Fibroblast of gingiva (primary cell): ENCODE results near the gene UBQLN3.

Source experiments
- DNase-seq: peaks from one replicate; pipeline ENCODE4 v3.0.0-alpha.2; 2011; ENCODE audit warnings: low read depth

Gene UBQLN3

GRCh38 chr11:5505363-5506048, 4.3 kb downstream of the UBQLN3 start:
- DNase-seq: no peak

- no peak for DNase-seq
Observed at GRCh38 chr11:5504403-5504921, 5.3 kb downstream of the UBQLN3 start.

DNA sequence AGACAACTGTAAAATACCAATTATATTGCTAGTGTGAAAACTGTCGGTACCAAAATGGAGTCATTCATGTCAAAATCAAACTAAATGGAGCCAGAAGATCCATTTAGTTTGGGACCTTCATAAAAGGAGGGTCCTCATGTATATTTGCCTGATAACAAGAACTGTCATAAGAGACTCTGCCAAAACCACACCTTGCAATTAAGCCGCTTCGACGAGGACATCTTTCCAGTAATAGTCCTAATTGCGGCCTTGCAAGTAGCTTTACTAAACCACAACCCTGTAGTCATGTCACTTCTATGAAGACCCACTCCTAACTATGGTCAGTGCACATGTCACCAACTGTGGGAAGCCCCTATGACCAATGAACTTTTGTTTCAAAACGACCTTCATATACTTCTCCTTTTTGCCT, 9.4 kb downstream of the UBQLN3 start:
- no peak for DNase-seq

DNA sequence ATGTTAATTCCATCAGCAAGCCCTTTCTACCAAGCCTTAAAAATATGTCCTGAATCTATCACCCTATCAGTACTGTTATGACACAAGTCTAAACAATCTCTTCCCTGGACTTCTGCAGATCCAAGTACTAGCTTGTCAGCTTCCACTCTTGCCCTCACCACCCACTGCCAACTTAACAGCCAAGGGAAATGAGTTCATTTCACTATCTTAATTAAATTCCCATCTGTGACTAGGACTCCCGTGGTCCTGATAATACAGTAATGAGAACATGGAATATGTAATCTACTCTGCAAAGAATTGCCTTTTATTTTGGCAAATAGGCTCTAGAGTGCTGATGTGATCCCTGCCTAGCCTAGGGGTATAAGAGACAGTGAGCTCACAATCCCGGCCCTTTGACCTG, 10.1 kb downstream of the UBQLN3 start:
- DNase-seq: no peak

DNA sequence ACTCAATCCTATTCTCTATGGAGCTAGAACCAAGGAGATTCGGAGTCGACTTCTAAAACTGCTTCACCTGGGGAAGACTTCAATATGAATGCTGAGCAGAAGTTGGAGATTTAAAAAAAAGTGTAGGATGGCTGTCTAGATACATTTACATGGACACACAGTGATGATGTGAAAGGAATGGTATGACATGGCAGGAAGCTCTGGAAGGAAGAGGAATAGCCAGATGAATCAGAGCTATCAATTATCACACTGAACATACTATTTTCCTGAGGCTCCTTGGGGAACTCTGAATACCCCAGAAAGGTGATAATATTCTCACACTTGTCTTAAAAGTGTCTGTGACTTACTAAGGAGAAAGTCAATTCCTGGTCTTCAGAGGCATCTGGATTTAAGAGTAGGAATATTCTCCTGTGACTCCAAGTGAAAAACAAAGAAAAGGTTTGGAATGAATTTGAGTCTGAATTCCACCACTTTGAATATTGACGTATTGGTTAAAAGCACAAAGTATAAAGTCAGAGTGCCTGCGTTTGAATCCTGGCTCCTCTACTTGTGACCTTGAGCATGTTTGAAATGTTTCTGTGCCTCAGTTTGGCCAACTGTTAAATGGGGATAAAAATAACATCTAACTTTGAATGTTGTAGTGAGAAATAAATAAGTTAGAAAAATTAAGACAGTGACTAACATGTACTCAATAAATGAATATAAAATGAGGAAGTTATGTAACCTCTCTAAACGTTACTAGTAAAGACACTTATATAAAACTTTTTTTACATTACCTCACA, 20.0 kb downstream of the UBQLN3 start:
- DNase-seq: no peak

DNA sequence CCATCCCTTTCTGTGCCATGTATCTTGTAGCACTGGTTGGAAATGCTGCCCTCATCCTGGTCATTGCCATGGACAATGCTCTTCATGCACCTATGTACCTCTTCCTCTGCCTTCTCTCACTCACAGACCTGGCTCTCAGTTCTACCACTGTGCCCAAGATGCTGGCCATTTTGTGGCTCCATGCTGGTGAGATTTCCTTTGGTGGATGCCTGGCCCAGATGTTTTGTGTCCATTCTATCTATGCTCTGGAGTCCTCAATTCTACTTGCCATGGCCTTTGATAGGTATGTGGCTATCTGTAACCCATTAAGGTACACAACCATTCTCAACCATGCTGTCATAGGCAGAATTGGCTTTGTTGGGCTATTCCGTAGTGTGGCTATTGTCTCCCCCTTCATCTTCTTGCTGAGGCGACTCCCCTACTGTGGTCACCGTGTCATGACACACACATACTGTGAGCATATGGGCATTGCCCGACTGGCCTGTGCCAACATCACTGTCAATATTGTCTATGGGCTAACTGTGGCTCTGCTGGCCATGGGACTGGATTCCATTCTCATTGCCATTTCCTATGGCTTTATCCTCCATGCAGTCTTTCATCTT, 20.9 kb downstream of the UBQLN3 start:
- no peak for DNase-seq

DNA sequence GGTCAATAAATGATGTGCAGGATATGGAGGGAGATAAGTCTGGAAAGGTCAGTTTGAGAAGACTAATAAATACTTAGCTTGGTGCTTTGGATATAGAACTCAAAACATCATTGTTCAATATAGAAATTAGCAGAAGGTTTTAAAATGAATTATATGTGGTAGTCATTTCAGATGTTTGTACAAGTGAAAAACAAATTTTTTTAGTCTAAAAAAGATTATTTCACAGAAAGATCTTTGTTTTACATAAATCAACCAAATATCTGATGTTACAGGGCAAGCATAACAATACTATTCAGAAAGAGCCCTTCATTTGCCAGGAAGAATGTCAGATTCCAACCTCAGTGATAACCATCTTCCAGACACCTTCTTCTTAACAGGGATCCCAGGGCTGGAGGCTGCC, 21.4 kb downstream of the UBQLN3 start, which contains the start of gene OR52D1:
Gene OR52D1, plus strand, starts transcription at position 301 of the 400 bp plus-strand sequence. Its CDS starts 22 bp downstream, at position 323.
- no peak for DNase-seq

DNA sequence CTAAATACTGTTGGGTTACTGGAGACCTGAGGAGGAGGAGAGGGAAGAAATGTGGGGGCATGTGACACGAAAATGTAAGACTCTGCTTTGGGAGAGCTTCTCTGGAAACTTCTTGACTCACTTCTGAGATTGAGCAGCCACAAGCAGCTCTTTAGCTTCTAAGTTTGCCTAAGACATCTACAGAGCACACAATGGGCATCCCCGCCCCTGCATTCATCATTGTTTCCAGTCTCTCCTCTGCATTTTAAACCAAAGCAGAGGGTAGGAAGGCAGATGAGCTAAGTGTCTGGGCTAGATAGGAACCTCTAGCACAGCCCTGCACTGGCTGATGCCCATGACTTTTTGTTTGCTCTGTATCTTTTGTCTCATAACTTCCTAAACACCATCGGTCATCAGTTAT, 23.3 kb downstream of the UBQLN3 start:
- DNase-seq: no peak

GRCh38 chr11:5486003-5486402, 23.8 kb downstream of the UBQLN3 start:
- DNase-seq: no peak

DNA sequence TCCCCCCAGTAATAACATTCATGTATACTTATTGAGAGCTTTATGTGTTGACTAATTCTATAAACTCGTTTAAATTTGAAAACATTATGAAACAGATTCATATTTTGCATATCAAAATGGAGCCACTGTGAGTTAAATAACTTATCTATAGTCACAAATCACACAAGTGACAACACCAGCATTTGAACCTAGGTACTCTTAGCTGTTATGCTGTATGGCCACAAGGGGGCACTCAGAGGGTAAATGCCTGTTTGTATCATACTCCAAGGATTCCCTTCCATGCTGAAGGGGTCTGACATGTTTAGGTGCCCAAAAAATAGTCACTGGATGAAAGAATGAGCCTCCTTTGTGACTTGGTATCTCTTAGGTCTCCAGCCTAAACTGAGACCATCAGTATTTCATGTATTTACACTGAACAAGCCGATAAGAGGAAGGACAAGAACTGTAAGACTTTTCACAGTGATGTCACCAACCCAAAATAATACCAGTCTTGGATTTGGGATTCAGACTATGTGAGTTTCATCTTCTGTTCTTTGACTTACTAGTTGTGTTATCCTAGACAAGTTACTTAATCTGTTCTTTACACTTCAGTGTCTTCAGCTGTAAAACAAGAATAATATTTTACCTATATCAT, 33.5 kb downstream of the UBQLN3 start:
- DNase-seq: peak; percentile 29

DNA sequence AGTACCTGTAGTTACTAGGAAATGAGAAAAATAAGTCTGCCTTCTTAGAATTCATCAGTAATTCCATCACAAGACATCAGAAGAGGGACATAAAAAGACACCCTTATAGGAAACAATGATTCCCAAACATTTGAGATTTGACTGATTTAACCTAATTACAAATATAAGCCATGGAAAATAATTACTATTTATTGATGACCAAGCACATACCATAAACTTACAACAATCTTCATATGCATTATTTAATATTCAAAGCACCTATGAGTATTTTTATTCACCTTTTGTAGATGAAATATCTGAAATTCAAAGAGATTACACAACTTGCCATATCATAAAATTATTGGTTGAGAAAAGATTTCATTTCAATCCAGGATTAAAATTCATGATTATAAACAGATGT, 35.8 kb downstream of the UBQLN3 start:
- DNase-seq: no peak

GRCh38 chr11:5467527-5467926, 42.2 kb downstream of the UBQLN3 start:
- no peak for DNase-seq

DNA sequence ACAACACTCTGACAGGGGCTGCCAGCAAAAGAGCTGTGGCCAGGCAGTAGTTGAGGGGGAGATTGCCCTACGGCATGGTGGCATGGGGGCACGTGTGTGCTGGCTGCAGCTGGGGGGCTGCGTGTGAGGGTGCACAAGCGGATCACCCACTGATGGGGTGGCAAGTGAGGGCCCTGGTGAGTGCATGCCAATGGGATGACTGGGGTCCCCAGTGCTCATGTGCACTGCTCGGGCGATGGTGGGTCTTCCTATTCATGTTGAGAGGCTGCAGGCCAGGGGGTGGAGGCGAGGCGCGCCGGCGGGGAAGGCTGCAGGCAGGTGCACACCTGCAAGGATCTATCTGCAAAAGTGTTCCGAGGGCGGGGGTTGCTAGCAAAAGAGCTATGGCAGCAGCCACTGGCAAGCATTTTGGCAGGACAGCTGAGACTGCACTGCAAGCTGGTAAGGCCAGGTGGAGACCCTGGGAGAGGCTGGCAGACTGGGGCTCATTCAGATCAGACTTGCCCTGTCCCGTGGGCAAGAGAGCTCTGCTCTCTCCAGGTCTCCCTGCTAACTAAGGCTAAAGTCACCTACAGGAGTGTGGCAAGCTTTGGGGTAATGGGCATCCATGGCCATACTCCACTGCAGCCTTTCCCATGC, 48.7 kb downstream of the UBQLN3 start:
- no peak for DNase-seq
